Measurements from ENCODE around the gene CRACDL. TPM values are rescaled to one million over a fixed set of nuclear protein-coding genes. Genes with fewer than 3 reads are reported as not detected.

CRACDL gene
- total and polyA plus RNA-seq, 2 of the 13 experiments (the other 11 are each of a cell fraction or from before 2014, with no cell fraction given), result 0.15 to 0.26 TPM

DNA sequence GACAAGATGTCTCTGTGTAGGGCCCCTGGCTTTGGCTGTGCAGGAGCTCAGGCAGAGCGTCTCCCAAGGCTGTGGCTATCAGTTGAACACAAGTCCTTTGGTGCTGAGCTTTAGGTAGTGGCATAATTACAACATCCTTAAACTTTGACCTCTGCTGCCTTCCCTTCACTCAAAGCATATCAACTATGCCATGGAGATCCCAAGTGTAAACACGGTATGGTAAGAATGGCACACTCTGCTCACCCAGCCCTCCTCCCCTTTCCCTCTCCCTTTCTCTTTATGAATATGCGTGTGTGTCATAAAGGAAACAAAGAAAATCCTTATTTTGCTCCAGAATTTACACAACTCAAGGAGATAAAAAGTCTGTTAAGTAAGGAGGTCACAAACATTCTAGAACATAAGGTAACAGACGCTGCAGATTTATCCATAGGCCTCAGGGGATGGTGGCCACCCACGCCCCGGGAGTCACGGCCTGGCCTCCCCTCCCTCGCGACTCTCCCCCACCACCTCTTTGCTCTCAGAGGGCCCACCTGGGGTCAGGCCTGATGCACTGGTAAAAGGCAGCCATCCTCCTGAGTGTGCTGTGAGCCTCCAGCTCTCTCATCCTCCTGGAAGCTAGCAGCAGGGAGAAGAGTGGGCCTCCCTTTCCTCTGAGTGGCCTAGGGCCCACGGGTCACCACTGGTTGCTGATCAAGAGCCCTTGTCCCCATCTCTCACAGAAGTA is 67.3 kb downstream of the CRACDL start:
- in situ Hi-C loops (cut with HindIII; ENCODE audit: extremely low pct_ligation_motif_present, low pct_unique_long_range_greater_than_20kb), result no loop called here
- H2AFZ ChIP-seq (ENCODE audit: low read length), result no peak overlapping the region
- H3K27ac ChIP-seq (ENCODE audit: extremely low read length, insufficient read depth, low read length), result no peak overlapping the region
- ChIA-PET CTCF (ENCODE audit: low intra/inter-chr PET ratio, low total read pairs) (no interaction called here), POLR2A (no interaction called here)
- H3K4me2 ChIP-seq (ENCODE audit: low read depth, low read length), result peak overlapping the region; percentile 69
- H3K4me1 ChIP-seq (ENCODE audit: insufficient read depth, low read length), result peaks cover 27% of the 10 kb centered on the region
- WGBS (ENCODE audit: low lambda C conversion rate), result 9% methylated on average over 10 of the region's 10 CpGs
- H3K4me3 ChIP-seq (replicated peaks in 1 of 3; ENCODE audit: insufficient read depth in 1 of 3, low read depth in 2 of 3, low read length in 3 of 3), result peak overlapping the region; percentile 5 to 51 (median 6); a peak in 4 of 6 replicates
- H4K20me1 ChIP-seq (ENCODE audit: insufficient read depth, low read length), result no peaks in the 10 kb centered on the region
- H3K9ac ChIP-seq (ENCODE audit: insufficient read depth, low read depth, low read length), result peak overlapping the region; percentile 6; the same call in 1 of the 2 replicates
- DNase-seq (ENCODE audit: low spot score), result peak; percentile 80
- intact Hi-C loops (cut with micrococcal nuclease; ENCODE audit: unreplicated experiment), result no loop called here
- H3K36me3 ChIP-seq (replicated peaks in 1 of 2; ENCODE audit: control insufficient read depth in 1 of 2, insufficient read depth in 2 of 2, low read length in 2 of 2), result no peaks in the 10 kb centered on the region
- no peaks in the 10 kb centered on the region for H3K79me2 ChIP-seq (ENCODE audit: insufficient read depth, low read length)
- no TSS peak for BruUV-seq (replicated peaks)
- no peaks in the 10 kb centered on the region for H3K9me3 ChIP-seq (ENCODE audit: low read length)
- peak; percentile 95 for FAIRE-seq
- peak; percentile 87 for ATAC-seq
- H3K27me3 ChIP-seq (ENCODE audit: control insufficient read depth in 1 of 2, insufficient read depth in 2 of 2, low read length in 2 of 2), result peaks cover 1 to 22% of the 10 kb centered on the region in 2 experiments; a peak in 2 of 5 replicates
- TF ChIP-seq FOXK2 (IDR thresholded peaks at IDR 0.05) (peak; percentile 47; the same call in 1 of the 2 replicates), ARID2 (CRISPR knock-in tag; IDR thresholded peaks at IDR 0.05; ENCODE audit: borderline replicate concordance) (no peak), FOXC1 (CRISPR knock-in tag; IDR thresholded peaks at IDR 0.05; ENCODE audit: borderline replicate concordance) (0 out of 2 replicates have a peak, but pooled peaks have one; percentile 53), MIER3 (CRISPR knock-in tag; IDR thresholded peaks at IDR 0.05; ENCODE audit: borderline replicate concordance) (peak; percentile 56; the same call in 1 of the 2 replicates), EEA1 (CRISPR knock-in tag; IDR thresholded peaks at IDR 0.05; ENCODE audit: borderline replicate concordance) (no peak), RARA (CRISPR knock-in tag; IDR thresholded peaks at IDR 0.05) (peak; percentile 34; the same call in 1 of the 2 replicates), ARNT2 (CRISPR knock-in tag; IDR thresholded peaks at IDR 0.05; ENCODE audit: low read depth) (no peak), HMG20A (CRISPR knock-in tag; IDR thresholded peaks at IDR 0.05; ENCODE audit: borderline replicate concordance) (0 out of 2 replicates have a peak, but pooled peaks have one; percentile 58), ZSCAN20 (CRISPR knock-in tag; IDR thresholded peaks at IDR 0.05; ENCODE audit: borderline replicate concordance) (no peak), CEBPG (CRISPR knock-in tag; IDR thresholded peaks at IDR 0.05) (peak; percentile 63), ZNF30 (CRISPR knock-in tag; IDR thresholded peaks at IDR 0.05) (no peak), JUN (CRISPR knock-in tag; IDR thresholded peaks at IDR 0.05) (no peak), HOMEZ (CRISPR knock-in tag; IDR thresholded peaks at IDR 0.05; ENCODE audit: low read depth) (no peak), ZNF337 (CRISPR knock-in tag; IDR thresholded peaks at IDR 0.05; ENCODE audit: borderline replicate concordance, low read depth) (no peak), CBX5 (CRISPR knock-in tag; IDR thresholded peaks at IDR 0.05; ENCODE audit: borderline replicate concordance) (0 out of 2 replicates have a peak, but pooled peaks have one; percentile 30), KDM2A (CRISPR knock-in tag; IDR thresholded peaks at IDR 0.05; ENCODE audit: borderline replicate concordance, low read depth) (no peak), FOXP1 (IDR thresholded peaks at IDR 0.05) (no peak), FOXP1 (CRISPR knock-in tag; IDR thresholded peaks at IDR 0.05) (peak; percentile 43), ZBTB37 (CRISPR knock-in tag; IDR thresholded peaks at IDR 0.05) (peak; percentile 84), JARID2 (CRISPR knock-in tag; IDR thresholded peaks at IDR 0.05; ENCODE audit: insufficient replicate concordance) (no peak), POGK (CRISPR knock-in tag; conservative IDR thresholded peaks at IDR 0.05) (peak; percentile 51; the same call in 1 of the 2 replicates), FOXA3 (CRISPR knock-in tag; IDR thresholded peaks at IDR 0.05) (peak; percentile 91)
